Retinal pigment epithelial cell (primary cell): Measurements from ENCODE around the gene RAPGEF4.

Experiments
- DNase-seq: peaks from one replicate; pipeline ENCODE4 v3.0.0-alpha.2; 2010; ENCODE audit warnings: low read depth
- H3K4me3 ChIP-seq: 2 replicates; pipeline ENCODE4 v1.5.1; 2011; ENCODE audit warnings: mild to moderate bottlenecking, low read length, control low read depth, moderate library complexity
- TF ChIP-seq, protein P1 (sequence below): conservative IDR thresholded peaks from 2 replicates; pipeline ENCODE4 v1.5.1; 2011; ENCODE audit warnings: low read depth, low read length, control low read depth, inconsistent platforms

Gene RAPGEF4

DNA sequence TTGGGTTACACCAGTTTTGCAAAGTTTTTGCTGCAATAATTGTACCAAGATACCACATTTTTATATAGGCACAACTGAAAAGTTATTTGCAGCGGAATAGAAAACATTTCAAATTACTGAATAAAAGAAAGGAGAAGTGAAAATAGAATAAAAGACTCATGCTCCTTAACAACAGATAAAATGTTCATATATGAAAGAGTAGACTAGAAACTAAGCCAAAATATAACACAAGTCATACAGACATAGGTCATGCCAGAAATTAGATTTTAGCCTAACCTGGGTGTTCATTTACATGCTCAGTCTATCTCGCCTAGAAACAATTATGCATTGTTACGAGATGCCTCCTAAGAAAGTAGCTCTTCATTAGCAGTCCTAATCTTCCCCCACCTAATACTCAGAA lies 323.6 kb downstream of the RAPGEF4 start:
- TF ChIP-seq, protein P1, sequence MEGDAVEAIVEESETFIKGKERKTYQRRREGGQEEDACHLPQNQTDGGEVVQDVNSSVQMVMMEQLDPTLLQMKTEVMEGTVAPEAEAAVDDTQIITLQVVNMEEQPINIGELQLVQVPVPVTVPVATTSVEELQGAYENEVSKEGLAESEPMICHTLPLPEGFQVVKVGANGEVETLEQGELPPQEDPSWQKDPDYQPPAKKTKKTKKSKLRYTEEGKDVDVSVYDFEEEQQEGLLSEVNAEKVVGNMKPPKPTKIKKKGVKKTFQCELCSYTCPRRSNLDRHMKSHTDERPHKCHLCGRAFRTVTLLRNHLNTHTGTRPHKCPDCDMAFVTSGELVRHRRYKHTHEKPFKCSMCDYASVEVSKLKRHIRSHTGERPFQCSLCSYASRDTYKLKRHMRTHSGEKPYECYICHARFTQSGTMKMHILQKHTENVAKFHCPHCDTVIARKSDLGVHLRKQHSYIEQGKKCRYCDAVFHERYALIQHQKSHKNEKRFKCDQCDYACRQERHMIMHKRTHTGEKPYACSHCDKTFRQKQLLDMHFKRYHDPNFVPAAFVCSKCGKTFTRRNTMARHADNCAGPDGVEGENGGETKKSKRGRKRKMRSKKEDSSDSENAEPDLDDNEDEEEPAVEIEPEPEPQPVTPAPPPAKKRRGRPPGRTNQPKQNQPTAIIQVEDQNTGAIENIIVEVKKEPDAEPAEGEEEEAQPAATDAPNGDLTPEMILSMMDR: no peak
- DNase-seq: no peak
- H3K4me3 ChIP-seq: no peak overlapping the region

- TF ChIP-seq, protein P1: no peak
- H3K4me3 ChIP-seq: no peak overlapping the region
- DNase-seq: no peak
These were observed 324.4 kb downstream of the RAPGEF4 start for GRCh38 chr2:173059971-173060461.

DNA sequence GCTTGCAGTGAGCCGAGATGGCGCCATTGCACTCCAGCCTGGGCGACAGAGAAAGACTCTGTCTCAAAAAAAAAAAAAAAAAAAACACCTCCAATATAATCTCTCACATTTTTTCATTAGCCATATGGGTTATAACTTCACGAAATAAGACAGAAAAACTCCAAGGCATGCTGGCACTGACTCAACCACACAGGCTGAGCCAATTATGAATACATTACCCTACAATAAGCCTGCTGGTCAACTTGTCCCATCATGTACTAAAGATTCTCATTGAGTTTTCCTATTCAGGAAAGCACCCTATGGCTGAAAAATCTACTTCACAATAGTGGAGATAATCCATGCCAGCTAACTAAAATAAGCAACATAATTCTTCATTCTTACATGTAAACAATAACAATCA lies 327.2 kb downstream of the RAPGEF4 start:
- TF ChIP-seq, protein P1: no peak

GRCh38 chr2:173064151-173064805 lies 328.6 kb downstream of the RAPGEF4 start:
- TF ChIP-seq, protein P1: no peak
- DNase-seq: no peak
- no peak overlapping the region for H3K4me3 ChIP-seq

More for the DNA sequence above, 327.2 kb downstream of the RAPGEF4 start:
- no peak for DNase-seq
- no peak overlapping the region for H3K4me3 ChIP-seq

DNA sequence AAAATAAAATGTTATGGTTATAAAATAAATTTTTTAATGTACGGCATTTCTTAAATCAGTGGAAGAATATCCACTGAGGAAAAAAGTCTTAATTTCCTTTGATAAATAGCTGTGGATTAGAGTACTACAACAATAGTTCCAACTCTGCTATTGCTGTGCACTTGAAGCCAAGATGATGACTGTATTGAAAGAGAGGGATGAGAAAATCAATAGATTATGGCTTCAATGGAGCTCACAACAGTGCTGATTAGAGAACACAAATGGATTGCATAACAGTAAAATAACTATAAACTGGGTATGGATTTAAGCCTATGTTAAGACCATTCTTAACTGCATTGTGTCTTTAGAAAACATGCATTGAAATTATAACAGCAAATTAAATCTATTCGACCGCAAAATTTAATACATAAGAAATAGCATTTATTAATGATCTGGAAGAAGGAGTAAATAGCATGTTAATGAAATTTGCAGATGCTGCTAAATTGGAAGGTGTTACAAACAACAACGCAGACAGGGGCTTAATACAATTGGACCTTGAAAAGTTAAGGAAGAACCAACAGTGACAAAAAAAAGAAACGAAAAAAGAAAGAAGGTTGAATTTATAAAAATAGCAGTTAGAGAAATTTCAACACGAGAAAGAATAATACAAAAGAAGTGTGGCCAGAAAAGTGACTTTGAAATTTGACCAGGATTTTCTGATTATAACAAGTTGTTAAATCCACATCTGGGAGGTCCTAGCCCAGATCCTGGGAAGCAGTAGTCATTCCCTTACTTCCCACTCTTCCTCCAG lies 331.4 kb downstream of the RAPGEF4 start:
- no peak for DNase-seq
- no peak overlapping the region for H3K4me3 ChIP-seq
- TF ChIP-seq, protein P1: no peak

GRCh38 chr2:173075056-173075780 lies 339.6 kb downstream of the RAPGEF4 start:
- TF ChIP-seq, protein P1: no peak
- DNase-seq: no peak

More at GRCh38 chr2:173075056-173075780, 339.6 kb downstream of the RAPGEF4 start:
- H3K4me3 ChIP-seq: peak overlapping the region; percentile 73
